Dedifferentiated amniotic fluid mesenchymal stem cell (primary cell): ENCODE measurements around the gene DDI2.
A peak's percentile ranks its signal among the peaks of the same experiment; 100 is the strongest.
"Not testable (repeated sequence)": the region's sequence is repeated elsewhere in the genome, so short reads cannot be mapped to it uniquely, and the experiment has no call there.

Source experiments
- DNase-seq: peaks from one replicate; pipeline ENCODE4 v3.0.0-alpha.2; 2016; ENCODE audit errors: extremely low spot score

The DDI2 gene

GRCh38 chr1:15617173-15618076, at the start of gene DDI2:
DDI2 (plus strand) TSS chr1:15617458; CDS start chr1:15617671, 213 bp downstream.
- DNase-seq, result peak; percentile 98

- no peak for DNase-seq
Measured at GRCh38 chr1:15568387-15569073, 48.7 kb upstream of the DDI2 start.

- DNase-seq, result no peak
Measured at GRCh38 chr1:15570861-15571260, 46.4 kb upstream of the DDI2 start.

- DNase-seq, result no peak
Measured at GRCh38 chr1:15571266-15571665, 46.0 kb upstream of the DDI2 start.

- no peak for DNase-seq
Measured at GRCh38 chr1:15573477-15573876, 43.8 kb upstream of the DDI2 start.

- no peak for DNase-seq
Measured at GRCh38 chr1:15574741-15575140, 42.5 kb upstream of the DDI2 start.

- no peak for DNase-seq
Measured at GRCh38 chr1:15575549-15576150, 41.6 kb upstream of the DDI2 start.

- no peak for DNase-seq
Measured at GRCh38 chr1:15577691-15578090, 39.6 kb upstream of the DDI2 start.

- no peak for DNase-seq
Measured at GRCh38 chr1:15578921-15579682, 38.2 kb upstream of the DDI2 start.

- DNase-seq, result no peak
Measured at GRCh38 chr1:15579683-15580047, 37.6 kb upstream of the DDI2 start.

GRCh38 chr1:15583016-15583706, 34.1 kb upstream of the DDI2 start:
- DNase-seq, result no peak

GRCh38 chr1:15584489-15585363, 32.5 kb upstream of the DDI2 start, which contains the start of gene AGMAT:
AGMAT (minus strand) TSS chr1:15585051; CDS start chr1:15584967, 84 bp downstream.
- DNase-seq, result no peak

GRCh38 chr1:15592285-15592684, 25.0 kb upstream of the DDI2 start:
- no peak for DNase-seq

GRCh38 chr1:15595809-15596617, 21.2 kb upstream of the DDI2 start:
- no peak for DNase-seq

GRCh38 chr1:15598436-15598835, 18.8 kb upstream of the DDI2 start:
- DNase-seq, result no peak

- DNase-seq, result peak; percentile 80
Measured at GRCh38 chr1:15603050-15603965, 13.9 kb upstream of the DDI2 start.

- not testable (repeated sequence) for DNase-seq
Measured at GRCh38 chr1:15603966-15604282, 13.3 kb upstream of the DDI2 start.

- not testable (repeated sequence) for DNase-seq
Measured at GRCh38 chr1:15604400-15604799, 12.9 kb upstream of the DDI2 start.
